Spinal cord (tissue), 10 donors: ENCODE measurements around the gene TMEM248. TPM values are rescaled to one million over a fixed set of nuclear protein-coding genes. Genes with fewer than 3 reads are reported as not detected.
"Not testable (repeated sequence)": the region's sequence is repeated elsewhere in the genome, so short reads cannot be mapped to it uniquely, and the experiment has no call there.

Experiments
- DNase-seq, 6 donors: peaks; one replicate each; pipeline versions ENCODE4 v3.0.0 to v3.0.0-alpha.2; 2013 to 2015; ENCODE audit warnings: low spot score in 6 of 6, low read depth in 4 of 6
- H3K27ac ChIP-seq: one replicate; pipeline ENCODE4 v1.5.1; 2013; ENCODE audit warnings: low read depth, low read length, control low read depth
- H3K27me3 ChIP-seq: one replicate; pipeline ENCODE4 v1.6.1; 2013; ENCODE audit warnings: low read length; ENCODE audit not compliant: control insufficient read depth, insufficient read depth
- H3K36me3 ChIP-seq: one replicate; pipeline ENCODE4 v1.6.1; 2013; ENCODE audit warnings: low read length; ENCODE audit not compliant: control insufficient read depth, insufficient read depth
- H3K4me1 ChIP-seq: one replicate; pipeline ENCODE4 v1.6.1; 2013; ENCODE audit warnings: low read length; ENCODE audit not compliant: control insufficient read depth, insufficient read depth
- H3K4me3 ChIP-seq: one replicate; pipeline ENCODE4 v1.5.1; 2013; ENCODE audit warnings: low read depth, low read length, control low read depth
- H3K9me3 ChIP-seq: one replicate; pipeline ENCODE4 v1.6.1; 2013; ENCODE audit warnings: low read length; ENCODE audit not compliant: control insufficient read depth, insufficient read depth
- WGBS: methylation state at CpG from one replicate; pipeline ENCODE4 v1.1.5; 2013; ENCODE audit warnings: missing lambda C conversion rate; ENCODE audit not compliant: insufficient coverage; 5-methylcytosine and 5-hydroxymethylcytosine counted together
- polyA plus RNA-seq, 2 donors: library from polyadenylated mRNA; unstranded; fragments of 120-200 nt; gene quantifications; one replicate each; pipeline ENCODE4 v1.2.1, GENCODE V29; 2013; ENCODE audit not compliant: insufficient read length in 2 of 2
- total RNA-seq, 2 donors: library from RNA; depleted of rRNA in 1 of 2; stranded (reverse); fragments of 120-200 nt in 1 of 2; fragments of >200 nt in 1 of 2; gene quantifications; one replicate each; pipeline versions ENCODE4 v1.2.3 to v1.2.4, GENCODE V29; 2013 to 2014
- donor health status: healthy.

Gene TMEM248
- total and polyA plus RNA-seq, 4 donors = 68.2 to 101 (median 76.2) TPM

DNA sequence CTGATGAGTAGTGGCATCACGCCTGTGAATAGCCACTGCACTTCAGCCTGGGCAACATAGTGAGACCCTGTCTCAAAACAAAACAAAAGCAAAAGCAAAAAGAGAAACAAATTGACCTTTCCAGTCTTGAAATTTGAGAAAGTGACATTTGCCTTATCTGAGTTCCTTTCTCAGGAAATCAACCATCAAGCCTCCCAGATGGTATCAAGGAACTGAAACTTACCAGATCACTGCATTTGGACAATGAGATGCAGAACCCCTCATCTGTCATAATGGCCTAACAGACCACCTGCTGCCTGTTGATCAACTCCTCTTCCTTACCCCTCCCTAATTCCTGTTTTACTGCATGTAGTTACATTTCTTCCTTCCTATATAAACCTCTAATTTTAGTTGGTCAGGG, 59.3 kb downstream of the TMEM248 start:
- H3K27me3 ChIP-seq, H3K36me3 ChIP-seq, H3K4me3 ChIP-seq, H3K9me3 ChIP-seq, DNase-seq, H3K4me1 ChIP-seq, H3K27ac ChIP-seq: not testable (repeated sequence)
- WGBS = no CpG with 5 or more reads among the region's 1 CpG

DNA sequence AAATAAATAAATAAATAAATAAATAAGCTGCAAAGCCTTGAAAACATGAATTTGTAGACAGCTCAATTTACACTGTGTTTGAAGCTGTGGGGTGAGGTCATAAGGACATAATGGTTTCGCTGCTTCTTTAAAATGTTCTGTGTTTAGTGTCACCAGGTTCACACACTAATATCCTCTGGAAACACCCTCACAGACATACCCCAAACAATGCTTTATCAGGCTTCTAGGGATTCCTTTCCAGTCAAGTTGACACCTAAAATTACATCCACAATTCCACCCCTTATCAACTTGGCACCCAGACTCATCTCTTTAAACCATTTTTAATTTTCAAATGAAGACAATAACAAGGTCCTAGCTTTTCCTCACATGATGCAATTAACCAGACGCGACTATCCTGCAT, 68.5 kb downstream of the TMEM248 start:
- H3K4me1 ChIP-seq, H3K27me3 ChIP-seq, DNase-seq, H3K9me3 ChIP-seq, H3K27ac ChIP-seq, H3K4me3 ChIP-seq, H3K36me3 ChIP-seq: not testable (repeated sequence)
- WGBS = no CpG with 5 or more reads among the region's 3 CpGs

- H3K36me3 ChIP-seq, H3K27me3 ChIP-seq, DNase-seq, H3K4me1 ChIP-seq, H3K9me3 ChIP-seq: not testable (repeated sequence)
- no CpG with 5 or more reads among the region's 5 CpGs for WGBS
- H3K4me3 ChIP-seq = peak overlapping the region; percentile 81
- H3K27ac ChIP-seq = peak overlapping the region; percentile 97
Observed at GRCh38 chr7:66994051-66994450, 73.0 kb downstream of the TMEM248 start.

GRCh38 chr7:66994691-66995049, 73.6 kb downstream of the TMEM248 start:
- 0% methylated on average over 5 of the region's 9 CpGs for WGBS
- peak in 3 of 6 donors; percentile 4 to 68 (median 57) for DNase-seq

GRCh38 chr7:66995050-66995776, 74.2 kb downstream of the TMEM248 start, which contains the start of gene SBDS:
TSS of gene SBDS (minus strand) at chr7:66995586. CDS start at chr7:66995417, 169 bp downstream.
- 0% methylated on average over 53 of the region's 59 CpGs for WGBS
- not testable (repeated sequence) for H3K9me3 ChIP-seq, H3K4me1 ChIP-seq, H3K27me3 ChIP-seq, H3K36me3 ChIP-seq
- Histone ChIP-seq H3K4me3 (peak within 1 kb of the TSS; percentile 81), H3K27ac (peak within 1 kb of the TSS; percentile 97)
- DNase-seq = peak; percentile 88 to 100 (median 94)

More at GRCh38 chr7:66994691-66995049, 73.6 kb downstream of the TMEM248 start:
- not testable (repeated sequence) for H3K4me1 ChIP-seq, H3K27me3 ChIP-seq, H3K9me3 ChIP-seq, H3K36me3 ChIP-seq
- H3K4me3 ChIP-seq = peak overlapping the region; percentile 81
- peak overlapping the region; percentile 97 for H3K27ac ChIP-seq

- H3K27me3 ChIP-seq, H3K4me1 ChIP-seq, H3K36me3 ChIP-seq, H3K9me3 ChIP-seq: not testable (repeated sequence)
- H3K4me3 ChIP-seq = peak within 1 kb of the TSS; percentile 81
- peak within 1 kb of the TSS; percentile 88 for H3K27ac ChIP-seq
- peak; percentile 96 to 100 (median 97) for DNase-seq
- 0% methylated on average over 28 of the region's 44 CpGs for WGBS
Observed at GRCh38 chr7:66996444-66997191, 75.6 kb downstream of the TMEM248 start, which contains the start of gene TYW1. TSS of gene TYW1 (plus strand) at chr7:66996833. CDS start at chr7:66996979, 146 bp downstream.

DNA sequence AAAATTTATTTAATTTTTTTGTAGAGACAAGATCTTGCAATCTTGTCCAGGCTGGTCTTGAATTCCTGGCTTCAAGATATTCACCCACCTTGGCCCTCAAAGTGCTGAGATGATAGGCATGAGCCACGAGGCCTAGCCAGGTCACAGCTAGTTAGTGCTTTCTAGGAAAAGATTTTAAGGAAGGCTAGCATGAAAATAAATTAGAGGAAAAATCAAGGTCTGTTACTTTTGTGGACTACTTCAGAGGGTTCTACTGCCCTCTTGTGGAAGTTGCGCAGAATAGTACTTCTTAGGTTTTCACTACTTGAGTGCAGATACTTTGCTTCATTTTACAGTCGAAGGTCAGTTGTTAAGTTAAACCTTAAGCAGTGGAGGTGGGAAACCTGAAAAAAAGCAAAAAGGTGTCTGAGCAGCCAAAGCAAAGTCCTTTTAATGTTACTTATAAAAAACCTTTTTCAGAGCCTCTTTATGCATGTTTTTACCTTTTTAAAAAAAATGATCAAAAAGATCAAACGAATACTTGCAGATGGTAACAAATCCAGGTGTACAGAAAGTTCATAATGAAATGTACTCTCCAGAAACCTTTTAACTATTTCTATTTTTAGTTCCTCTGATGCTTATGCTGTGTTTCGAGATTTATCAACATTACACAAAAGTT, 79.7 kb downstream of the TMEM248 start:
- H3K27me3 ChIP-seq = not testable (repeated sequence)
- peak in 1 of 6 donors; percentile 28 for DNase-seq
- no CpG with 5 or more reads among the region's 5 CpGs for WGBS

DNA sequence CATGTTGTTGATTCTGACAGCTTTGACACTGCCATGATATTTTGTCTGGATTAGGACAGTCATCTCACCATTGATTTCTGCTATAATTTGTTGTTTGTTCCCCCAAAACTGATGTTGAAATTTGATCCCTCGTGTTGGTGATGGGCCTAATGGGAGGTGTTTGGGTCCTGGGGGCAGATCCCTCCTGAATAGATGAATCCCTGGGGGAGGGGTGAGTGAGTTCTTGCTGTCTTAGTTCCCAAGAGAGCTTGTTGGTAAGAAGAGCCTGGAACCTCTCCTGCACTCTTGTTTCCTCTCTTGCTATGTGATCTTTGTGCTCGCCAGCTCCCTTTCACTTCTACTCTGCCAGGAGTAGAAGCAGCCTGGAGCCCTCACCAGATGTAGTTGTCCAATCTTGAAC, 83.1 kb downstream of the TMEM248 start:
- H3K36me3 ChIP-seq = peaks cover 15% of the 10 kb centered on the region

More for the DNA sequence above, 79.7 kb downstream of the TMEM248 start:
- H3K36me3 ChIP-seq, H3K9me3 ChIP-seq, H3K27ac ChIP-seq, H3K4me1 ChIP-seq, H3K4me3 ChIP-seq: not testable (repeated sequence)

GRCh38 chr7:67006965-67007364, 85.9 kb downstream of the TMEM248 start:
- Histone ChIP-seq H3K36me3 (peaks cover 36% of the 10 kb centered on the region), H3K27me3 (no peaks in the 10 kb centered on the region), H3K4me3 (no peak overlapping the region), H3K9me3 (no peaks in the 10 kb centered on the region), H3K4me1 (no peaks in the 10 kb centered on the region), H3K27ac (no peak overlapping the region)
- DNase-seq = no peak
- 100% methylated on average over 1 of the region's 2 CpGs for WGBS

More for the DNA sequence above, 83.1 kb downstream of the TMEM248 start:
- not testable (repeated sequence) for H3K27me3 ChIP-seq, H3K4me1 ChIP-seq, DNase-seq, H3K27ac ChIP-seq, H3K9me3 ChIP-seq, H3K4me3 ChIP-seq
- no CpG with 5 or more reads among the region's 2 CpGs for WGBS
